ENCODE data around the gene YWHAE.

DNA sequence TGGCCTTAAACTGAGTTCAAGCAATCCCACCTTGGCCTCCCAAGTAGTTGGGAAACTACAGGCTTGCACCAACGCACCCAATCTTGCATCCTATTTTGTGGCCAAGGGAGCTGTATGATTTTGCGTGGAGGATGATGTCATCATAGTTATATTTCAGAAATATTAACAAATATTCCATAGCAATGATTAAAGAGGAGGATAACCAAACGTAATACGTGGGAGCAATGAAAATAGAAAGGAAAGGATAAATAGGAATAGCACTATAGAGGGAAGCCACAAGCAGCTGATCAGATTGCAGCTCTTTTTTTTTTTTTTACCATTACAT lies 2.2 kb upstream of the YWHAE start:
- TF ChIP-seq, protein P1, sequence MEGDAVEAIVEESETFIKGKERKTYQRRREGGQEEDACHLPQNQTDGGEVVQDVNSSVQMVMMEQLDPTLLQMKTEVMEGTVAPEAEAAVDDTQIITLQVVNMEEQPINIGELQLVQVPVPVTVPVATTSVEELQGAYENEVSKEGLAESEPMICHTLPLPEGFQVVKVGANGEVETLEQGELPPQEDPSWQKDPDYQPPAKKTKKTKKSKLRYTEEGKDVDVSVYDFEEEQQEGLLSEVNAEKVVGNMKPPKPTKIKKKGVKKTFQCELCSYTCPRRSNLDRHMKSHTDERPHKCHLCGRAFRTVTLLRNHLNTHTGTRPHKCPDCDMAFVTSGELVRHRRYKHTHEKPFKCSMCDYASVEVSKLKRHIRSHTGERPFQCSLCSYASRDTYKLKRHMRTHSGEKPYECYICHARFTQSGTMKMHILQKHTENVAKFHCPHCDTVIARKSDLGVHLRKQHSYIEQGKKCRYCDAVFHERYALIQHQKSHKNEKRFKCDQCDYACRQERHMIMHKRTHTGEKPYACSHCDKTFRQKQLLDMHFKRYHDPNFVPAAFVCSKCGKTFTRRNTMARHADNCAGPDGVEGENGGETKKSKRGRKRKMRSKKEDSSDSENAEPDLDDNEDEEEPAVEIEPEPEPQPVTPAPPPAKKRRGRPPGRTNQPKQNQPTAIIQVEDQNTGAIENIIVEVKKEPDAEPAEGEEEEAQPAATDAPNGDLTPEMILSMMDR (IDR thresholded peaks at IDR 0.05): no peak
- no peak for TF ChIP-seq POLR2A (IDR thresholded peaks at IDR 0.05)

All from uterus (tissue), 2 donors.